Keratinocyte (primary cell): ENCODE measurements around the gene TMEM131. TPM values are rescaled to one million over a fixed set of nuclear protein-coding genes. Genes with fewer than 3 reads are reported as not detected.

Experiments
- DNase-seq: peaks from one replicate; pipeline ENCODE4 v3.0.0-alpha.2; 2011; ENCODE audit warnings: low read depth, missing footprints, low spot score
- FAIRE-seq: peaks from 2 replicates; lab custom pipeline; 2011; peaks lifted over from hg19 to GRCh38; lab: Jason Lieb, UNC
- H2AFZ ChIP-seq: 2 replicates; pipeline ENCODE4 v1.6.0; 2012; ENCODE audit warnings: low read length, control low read depth, inconsistent platforms; ENCODE audit not compliant: control insufficient read depth
- H3K27ac ChIP-seq: 2 replicates; pipeline ENCODE4 v1.5.1; 2011; ENCODE audit warnings: low read length; ENCODE audit not compliant: control insufficient read depth, insufficient read depth
- H3K27me3 ChIP-seq: 3 replicates; pipeline ENCODE4 v1.6.0; 2011; ENCODE audit warnings: low read length; ENCODE audit not compliant: control insufficient read depth, insufficient read depth; ENCODE audit errors: extremely low read depth
- H3K36me3 ChIP-seq, 2 experiments: 2 replicates in 1 of 2; 3 replicates in 1 of 2; pipeline ENCODE4 v1.5.1; 2011; ENCODE audit warnings: low read length in 2 of 2, mild to moderate bottlenecking in 1 of 2; ENCODE audit not compliant: control insufficient read depth in 2 of 2, insufficient read depth in 2 of 2; ENCODE audit errors: extremely low read depth in 1 of 2
- H3K4me1 ChIP-seq: 3 replicates; pipeline ENCODE4 v1.5.1; 2011; ENCODE audit warnings: low read length; ENCODE audit not compliant: control insufficient read depth, insufficient read depth; ENCODE audit errors: extremely low read depth
- H3K4me2 ChIP-seq: 3 replicates; pipeline ENCODE4 v1.6.0; 2011; ENCODE audit warnings: low read depth, low read length; ENCODE audit not compliant: control insufficient read depth, insufficient read depth; ENCODE audit errors: extremely low read depth
- H3K4me3 ChIP-seq, 3 experiments: fragments of 200-600 bp in 1 of 3; sonication (generic) in 1 of 3; 2 replicates in 2 of 3; 3 replicates in 1 of 3; pipeline ENCODE4 v1.5.1; 2011 to 2016; ENCODE audit warnings: low read length in 3 of 3, mild to moderate bottlenecking in 3 of 3, control low read depth in 2 of 3, inconsistent platforms in 1 of 3, low read depth in 1 of 3, mixed read lengths in 1 of 3, mixed run types in 1 of 3, moderate library complexity in 1 of 3; ENCODE audit not compliant: control insufficient read depth in 2 of 3, insufficient read depth in 2 of 3; ENCODE audit errors: extremely low read depth in 1 of 3
- H3K79me2 ChIP-seq: 2 replicates; pipeline ENCODE4 v1.6.0; 2012; ENCODE audit warnings: low read length; ENCODE audit not compliant: control insufficient read depth, insufficient read depth
- H3K9ac ChIP-seq: 3 replicates; pipeline ENCODE4 v1.6.0; 2011; ENCODE audit warnings: low read length; ENCODE audit not compliant: control insufficient read depth, insufficient read depth; ENCODE audit errors: extremely low read depth
- H3K9me1 ChIP-seq: 3 replicates; pipeline ENCODE4 v1.6.0; 2011; ENCODE audit warnings: low read length; ENCODE audit not compliant: control insufficient read depth, insufficient read depth; ENCODE audit errors: extremely low read depth
- H3K9me3 ChIP-seq: 2 replicates; pipeline ENCODE4 v1.5.1; 2012; ENCODE audit warnings: low read depth, low read length; ENCODE audit not compliant: control insufficient read depth
- H4K20me1 ChIP-seq: 3 replicates; pipeline ENCODE4 v1.6.0; 2011; ENCODE audit warnings: low read length; ENCODE audit not compliant: control insufficient read depth, insufficient read depth; ENCODE audit errors: extremely low read depth
- CTCF ChIP-seq, 3 experiments: IDR thresholded peaks in 1 of 3; conservative IDR thresholded peaks in 1 of 3; optimal IDR thresholded peaks in 1 of 3; 2 replicates in 2 of 3; 3 replicates in 1 of 3; pipeline versions ENCODE3 to v1.5.1; 2011; ENCODE audit warnings: low read length in 3 of 3, mild to moderate bottlenecking in 3 of 3, moderate library complexity in 2 of 3, control low read depth in 1 of 3, inconsistent platforms in 1 of 3; ENCODE audit not compliant: insufficient read depth in 2 of 3; ENCODE audit errors: extremely low read depth in 1 of 3
- EZH2 ChIP-seq: IDR thresholded peaks from one replicate; pipeline ENCODE4 v1.6.1; 2012; ENCODE audit warnings: inconsistent platforms, mild to moderate bottlenecking, low read length, moderate library complexity
- dilution Hi-C: fragments of 300-500 bp; cut with MboI; formaldehyde crosslinking; loops from one replicate; pipeline ENCODE4 v1.7.0; 2020; ENCODE audit warnings: low sequenced_read_pairs; ENCODE audit not compliant: extremely low pct_ligation_motif_present
- polyA plus RNA-seq, 5 experiments: library from polyadenylated mRNA; depleted of rRNA in 3 of 5; stranded (reverse) in 3 of 5; stranded (forward) in 1 of 5; unstranded in 1 of 5; fragments of >200 nt; gene quantifications; 1 replicate in 1 of 5; 2 replicates in 3 of 5; 3 replicates in 1 of 5; pipeline versions ENCODE4 v1.2.1 to v1.2.3, GENCODE V29; 2011 to 2012; ENCODE audit warnings: missing spikeins in 2 of 5, low read depth in 1 of 5, low replicate concordance in 1 of 5

Gene TMEM131
- polyA plus RNA-seq, 1 donor (not counting 4 experiments of a cell fraction or from before 2014, with no cell fraction given): 25.5 TPM

- Histone ChIP-seq H3K4me3 (no peak overlapping the region), H3K36me3 (peaks cover 28 to 34% of the 10 kb centered on the region in 2 experiments), H3K4me1 (no peaks in the 10 kb centered on the region), H3K9ac (no peak overlapping the region), H3K4me2 (no peak overlapping the region), H3K9me1 (no peaks in the 10 kb centered on the region), H2AFZ (no peak overlapping the region), H3K79me2 (no peaks in the 10 kb centered on the region), H3K27ac (no peak overlapping the region), H4K20me1 (no peaks in the 10 kb centered on the region), H3K27me3 (no peaks in the 10 kb centered on the region), H3K9me3 (no peaks in the 10 kb centered on the region)
- TF ChIP-seq CTCF (optimal IDR thresholded peaks at IDR 0.05 in 1 of 3, IDR thresholded peaks at IDR 0.05 in 1 of 3, conservative IDR thresholded peaks at IDR 0.05 in 1 of 3; ENCODE audit: extremely low read depth in 1 of 3, insufficient read depth in 2 of 3, low read length in 3 of 3) (no peak), EZH2 (no peak)
- FAIRE-seq (no peak), DNase-seq (no peak)
- dilution Hi-C loops: no loop called here
Measured at GRCh38 chr2:97770445-97770844, 225.3 kb downstream of the TMEM131 start.

- no peak for FAIRE-seq
- dilution Hi-C loops: no loop called here
- H3K36me3 ChIP-seq: peaks cover 29 to 37% of the 10 kb centered on the region in 2 experiments
Measured at GRCh38 chr2:97769711-97770110, 226.0 kb downstream of the TMEM131 start.

More at GRCh38 chr2:97769711-97770110, 226.0 kb downstream of the TMEM131 start:
- Histone ChIP-seq H3K79me2 (no peaks in the 10 kb centered on the region), H3K4me2 (no peak overlapping the region), H3K9me1 (no peaks in the 10 kb centered on the region), H2AFZ (no peak overlapping the region), H4K20me1 (no peaks in the 10 kb centered on the region), H3K4me1 (no peaks in the 10 kb centered on the region), H3K4me3 (no peak overlapping the region), H3K27ac (no peak overlapping the region), H3K9ac (no peak overlapping the region), H3K27me3 (no peaks in the 10 kb centered on the region), H3K9me3 (no peaks in the 10 kb centered on the region)
- TF ChIP-seq EZH2: no peak
- TF ChIP-seq CTCF (optimal IDR thresholded peaks at IDR 0.05 in 1 of 3, IDR thresholded peaks at IDR 0.05 in 1 of 3, conservative IDR thresholded peaks at IDR 0.05 in 1 of 3; ENCODE audit: extremely low read depth in 1 of 3, insufficient read depth in 2 of 3, low read length in 3 of 3): no peak
- no peak for DNase-seq
